HK-2 (cell line): ENCODE results near the gene ACOXL.

Experiments used
- DNase-seq: peaks from one replicate; pipeline ENCODE4 v3.0.0-alpha.2; 2018; ENCODE audit not compliant: unreplicated experiment

The ACOXL gene

GRCh38 chr2:110794390-110794789, 62.0 kb downstream of the ACOXL start:
- DNase-seq = no peak

GRCh38 chr2:110794951-110795350, 62.6 kb downstream of the ACOXL start:
- DNase-seq = no peak

- no peak for DNase-seq
Observed at GRCh38 chr2:110796716-110797301, 64.4 kb downstream of the ACOXL start.

- no peak for DNase-seq
Observed at GRCh38 chr2:110799376-110799775, 67.0 kb downstream of the ACOXL start.

- no peak for DNase-seq
Observed at GRCh38 chr2:110800611-110801402, 68.4 kb downstream of the ACOXL start.

- no peak for DNase-seq
Observed at GRCh38 chr2:110802208-110802932, 70.0 kb downstream of the ACOXL start.

GRCh38 chr2:110804433-110804832, 72.1 kb downstream of the ACOXL start:
- DNase-seq = no peak

- no peak for DNase-seq
Observed at GRCh38 chr2:110804915-110805314, 72.5 kb downstream of the ACOXL start.

- no peak for DNase-seq
Observed at GRCh38 chr2:110805894-110806452, 73.6 kb downstream of the ACOXL start.

- no peak for DNase-seq
Observed at GRCh38 chr2:110807522-110807921, 75.1 kb downstream of the ACOXL start.

- DNase-seq = no peak
Observed at GRCh38 chr2:110810404-110810803, 78.0 kb downstream of the ACOXL start.

GRCh38 chr2:110812726-110813645, 80.6 kb downstream of the ACOXL start:
- DNase-seq = no peak

- DNase-seq = no peak
Observed at GRCh38 chr2:110813896-110814295, 81.5 kb downstream of the ACOXL start.

- DNase-seq = no peak
Observed at GRCh38 chr2:110815938-110816337, 83.6 kb downstream of the ACOXL start.

GRCh38 chr2:110816404-110817365, 84.3 kb downstream of the ACOXL start:
- DNase-seq = no peak

- DNase-seq = no peak
Observed at GRCh38 chr2:110818767-110819481, 86.6 kb downstream of the ACOXL start.

- DNase-seq = no peak
Observed at GRCh38 chr2:110819711-110820110, 87.3 kb downstream of the ACOXL start.

- no peak for DNase-seq
Observed at GRCh38 chr2:110820128-110820527, 87.8 kb downstream of the ACOXL start.

GRCh38 chr2:110823165-110823564, 90.8 kb downstream of the ACOXL start:
- no peak for DNase-seq

- DNase-seq = no peak
Observed at GRCh38 chr2:110827511-110827910, 95.1 kb downstream of the ACOXL start.
